HG03025 (cell line): ENCODE measurements around the gene CDYL.

ENCODE experiments used
- ATAC-seq: cut with Tn5 transposase; IDR thresholded peaks from one replicate; pipeline ENCODE4 v1.9.1; 2021; ENCODE audit warnings: mild to moderate bottlenecking, moderate library complexity; ENCODE audit not compliant: unreplicated experiment, low FRiP score

The CDYL gene

GRCh38 chr6:4776131-4776492 is at the start of gene CDYL:
Gene CDYL, plus strand, starts transcription at chr6:4776404. Its CDS starts 380 bp downstream, at chr6:4776784.
- ATAC-seq, result peak; percentile 59

GRCh38 chr6:4726645-4727044 is 49.6 kb upstream of the CDYL start:
- no peak for ATAC-seq

- no peak for ATAC-seq
These were observed 49.0 kb upstream of the CDYL start for GRCh38 chr6:4727217-4727616.

- no peak for ATAC-seq
These were observed 48.4 kb upstream of the CDYL start for GRCh38 chr6:4727671-4728435.

GRCh38 chr6:4728436-4728769 is 47.8 kb upstream of the CDYL start:
- ATAC-seq, result no peak

GRCh38 chr6:4728926-4729325 is 47.3 kb upstream of the CDYL start:
- no peak for ATAC-seq

GRCh38 chr6:4731996-4732395 is 44.2 kb upstream of the CDYL start:
- ATAC-seq, result no peak

- no peak for ATAC-seq
These were observed 43.4 kb upstream of the CDYL start for GRCh38 chr6:4732691-4733315.

- no peak for ATAC-seq
These were observed 39.8 kb upstream of the CDYL start for GRCh38 chr6:4736371-4736873.

GRCh38 chr6:4740032-4740431 is 36.2 kb upstream of the CDYL start:
- ATAC-seq, result no peak

- no peak for ATAC-seq
These were observed 33.1 kb upstream of the CDYL start for GRCh38 chr6:4743062-4743461.

- no peak for ATAC-seq
These were observed 32.3 kb upstream of the CDYL start for GRCh38 chr6:4743926-4744325.

GRCh38 chr6:4747588-4747987 is 28.6 kb upstream of the CDYL start:
- no peak for ATAC-seq

- no peak for ATAC-seq
These were observed 24.3 kb upstream of the CDYL start for GRCh38 chr6:4751823-4752464.

GRCh38 chr6:4756247-4756646 is 20.0 kb upstream of the CDYL start:
- no peak for ATAC-seq

- ATAC-seq, result no peak
These were observed 16.2 kb upstream of the CDYL start for GRCh38 chr6:4759997-4760396.

GRCh38 chr6:4760773-4761172 is 15.4 kb upstream of the CDYL start:
- no peak for ATAC-seq

GRCh38 chr6:4762294-4762693 is 13.9 kb upstream of the CDYL start:
- no peak for ATAC-seq

- ATAC-seq, result no peak
These were observed 12.3 kb upstream of the CDYL start for GRCh38 chr6:4763921-4764320.

GRCh38 chr6:4768815-4769214 is 7.4 kb upstream of the CDYL start:
- no peak for ATAC-seq

GRCh38 chr6:4772750-4773149 is 3.5 kb upstream of the CDYL start:
- no peak for ATAC-seq

- ATAC-seq, result no peak
These were observed 3.0 kb upstream of the CDYL start for GRCh38 chr6:4773181-4773580.
